SK-N-SH treated with all-trans-retinoic acid at 6 μM for 48 hours (cell line): ENCODE results near the gene ENPP7.

Experiments used
- ATAC-seq: fragments of 200-7000 bp; cut with Tn5 transposase; 3 replicates; pipeline ENCODE4 v1.9.1; 2020; ENCODE audit warnings: mild to moderate bottlenecking, moderate library complexity
- ARNTL ChIP-seq: fragments of 450-650 bp; formaldehyde crosslinking; IDR thresholded peaks from 2 replicates; pipeline ENCODE4 v1.5.0; 2020; ENCODE audit warnings: low read depth, mild to moderate bottlenecking, moderate library complexity, borderline replicate concordance
- BACH2 ChIP-seq: fragments of 250-450 bp; sonication (Bioruptor Pico); IDR thresholded peaks from 2 replicates; pipeline ENCODE4 v1.9.0; 2021; ENCODE audit warnings: mild to moderate bottlenecking, borderline replicate concordance
- CREB5 ChIP-seq: fragments of 250-450 bp; sonication (Bioruptor Pico); IDR thresholded peaks from 2 replicates; pipeline ENCODE4 v1.5.1; 2020; ENCODE audit warnings: low read depth, mild to moderate bottlenecking, moderate library complexity
- GLIS3 ChIP-seq: fragments of 250-450 bp; sonication (Bioruptor Pico); IDR thresholded peaks from 2 replicates; pipeline ENCODE4 v1.5.0; 2020; ENCODE audit warnings: mild to moderate bottlenecking, moderate library complexity
- ISL1 ChIP-seq: fragments of 250-450 bp; sonication (Bioruptor Pico); IDR thresholded peaks from 2 replicates; pipeline ENCODE4 v2.1.2; 2022; ENCODE audit warnings: mild to moderate bottlenecking, moderate library complexity
- OSR1 ChIP-seq: fragments of 250-450 bp; sonication (Bioruptor Pico); IDR thresholded peaks from 2 replicates; pipeline ENCODE4 v1.8.0; 2022; ENCODE audit warnings: moderate library complexity, mild to moderate bottlenecking, inconsistent platforms
- PPARA ChIP-seq: fragments of 250-450 bp; sonication (Bioruptor Pico); IDR thresholded peaks from 2 replicates; pipeline ENCODE4 v1.5.0; 2020; ENCODE audit warnings: mild to moderate bottlenecking, borderline replicate concordance
- RARB ChIP-seq: fragments of 250-450 bp; sonication (Bioruptor Pico); IDR thresholded peaks from 2 replicates; pipeline ENCODE4 v1.8.0; 2021; ENCODE audit warnings: mild to moderate bottlenecking, moderate library complexity
- SNAI2 ChIP-seq: fragments of 250-450 bp; sonication (Bioruptor Pico); IDR thresholded peaks from 2 replicates; pipeline ENCODE4 v1.5.0; 2020; ENCODE audit warnings: mild to moderate bottlenecking, moderate library complexity
- TCF4 ChIP-seq: fragments of 250-450 bp; sonication (Bioruptor Pico); IDR thresholded peaks from 2 replicates; pipeline ENCODE4 v1.8.0; 2021; ENCODE audit warnings: mild to moderate bottlenecking, moderate library complexity, borderline replicate concordance
- TOX ChIP-seq: fragments of 250-450 bp; sonication (Bioruptor Pico); IDR thresholded peaks from 2 replicates; pipeline ENCODE4 v1.8.0; 2021; ENCODE audit warnings: mild to moderate bottlenecking, moderate library complexity, borderline replicate concordance
- ZC3H10 ChIP-seq: fragments of 250-450 bp; sonication (Bioruptor Pico); IDR thresholded peaks from 2 replicates; pipeline ENCODE4 v1.5.1; 2021; ENCODE audit warnings: mild to moderate bottlenecking, moderate library complexity
- ZFP30 ChIP-seq: fragments of 450-650 bp; formaldehyde crosslinking; IDR thresholded peaks from 2 replicates; pipeline ENCODE4 v1.5.0; 2022; ENCODE audit warnings: mild to moderate bottlenecking, moderate library complexity
- ZNF565 ChIP-seq: fragments of 450-650 bp; formaldehyde crosslinking; conservative IDR thresholded peaks from 2 replicates; pipeline ENCODE4 v1.5.0; 2020; ENCODE audit warnings: low read depth, mild to moderate bottlenecking, moderate library complexity
- ZNF70 ChIP-seq: fragments of 450-650 bp; formaldehyde crosslinking; IDR thresholded peaks from 2 replicates; pipeline ENCODE4 v1.5.0; 2020; ENCODE audit warnings: mild to moderate bottlenecking, moderate library complexity
- ZNF8 ChIP-seq: fragments of 450-650 bp; formaldehyde crosslinking; IDR thresholded peaks from 2 replicates; pipeline ENCODE4 v1.5.0; 2020; ENCODE audit warnings: mild to moderate bottlenecking, moderate library complexity
- TF ChIP-seq, protein P1 (sequence below): fragments of 250-450 bp; sonication (Bioruptor Pico); IDR thresholded peaks from 2 replicates; pipeline ENCODE4 v1.5.0; 2020; ENCODE audit warnings: mild to moderate bottlenecking, moderate library complexity
- TF ChIP-seq, protein P2 (sequence below): fragments of 250-450 bp; sonication (Bioruptor Pico); IDR thresholded peaks from 2 replicates; pipeline ENCODE4 v1.5.1; 2021; ENCODE audit warnings: mild to moderate bottlenecking, moderate library complexity
- TF ChIP-seq, protein P3 (sequence below): fragments of 250-450 bp; sonication (Bioruptor Pico); IDR thresholded peaks from 2 replicates; pipeline ENCODE4 v1.8.0; 2021; ENCODE audit warnings: low read depth, mild to moderate bottlenecking, moderate library complexity, borderline replicate concordance
- TF ChIP-seq, protein P4 (sequence below): fragments of 250-450 bp; sonication (Bioruptor Pico); IDR thresholded peaks from 2 replicates; pipeline ENCODE4 v1.8.0; 2020; ENCODE audit warnings: mild to moderate bottlenecking, moderate library complexity, borderline replicate concordance

The ENPP7 gene

GRCh38 chr17:79711715-79712305 is 18.9 kb upstream of the ENPP7 start:
- TF ChIP-seq TCF4 (CRISPR knock-in tag) (no peak), ZNF70 (CRISPR knock-in tag) (no peak), ISL1 (no peak), ZC3H10 (no peak), SNAI2 (CRISPR knock-in tag) (no peak), ARNTL (no peak), ZFP30 (CRISPR knock-in tag) (no peak), ZNF565 (CRISPR knock-in tag) (no peak), ZNF8 (CRISPR knock-in tag) (no peak)
- TF ChIP-seq, protein P1, sequence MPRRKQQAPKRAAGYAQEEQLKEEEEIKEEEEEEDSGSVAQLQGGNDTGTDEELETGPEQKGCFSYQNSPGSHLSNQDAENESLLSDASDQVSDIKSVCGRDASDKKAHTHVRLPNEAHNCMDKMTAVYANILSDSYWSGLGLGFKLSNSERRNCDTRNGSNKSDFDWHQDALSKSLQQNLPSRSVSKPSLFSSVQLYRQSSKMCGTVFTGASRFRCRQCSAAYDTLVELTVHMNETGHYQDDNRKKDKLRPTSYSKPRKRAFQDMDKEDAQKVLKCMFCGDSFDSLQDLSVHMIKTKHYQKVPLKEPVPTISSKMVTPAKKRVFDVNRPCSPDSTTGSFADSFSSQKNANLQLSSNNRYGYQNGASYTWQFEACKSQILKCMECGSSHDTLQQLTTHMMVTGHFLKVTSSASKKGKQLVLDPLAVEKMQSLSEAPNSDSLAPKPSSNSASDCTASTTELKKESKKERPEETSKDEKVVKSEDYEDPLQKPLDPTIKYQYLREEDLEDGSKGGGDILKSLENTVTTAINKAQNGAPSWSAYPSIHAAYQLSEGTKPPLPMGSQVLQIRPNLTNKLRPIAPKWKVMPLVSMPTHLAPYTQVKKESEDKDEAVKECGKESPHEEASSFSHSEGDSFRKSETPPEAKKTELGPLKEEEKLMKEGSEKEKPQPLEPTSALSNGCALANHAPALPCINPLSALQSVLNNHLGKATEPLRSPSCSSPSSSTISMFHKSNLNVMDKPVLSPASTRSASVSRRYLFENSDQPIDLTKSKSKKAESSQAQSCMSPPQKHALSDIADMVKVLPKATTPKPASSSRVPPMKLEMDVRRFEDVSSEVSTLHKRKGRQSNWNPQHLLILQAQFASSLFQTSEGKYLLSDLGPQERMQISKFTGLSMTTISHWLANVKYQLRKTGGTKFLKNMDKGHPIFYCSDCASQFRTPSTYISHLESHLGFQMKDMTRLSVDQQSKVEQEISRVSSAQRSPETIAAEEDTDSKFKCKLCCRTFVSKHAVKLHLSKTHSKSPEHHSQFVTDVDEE (CRISPR knock-in tag) = no peak
- TF ChIP-seq, all 23 proteins: peak for 0
- no peak for ATAC-seq

GRCh38 chr17:79713391-79713790 is 17.4 kb upstream of the ENPP7 start:
- TF ChIP-seq ZNF70 (CRISPR knock-in tag) (no peak), ZC3H10 (no peak), ARNTL (no peak), PPARA (CRISPR knock-in tag) (no peak), CREB5 (CRISPR knock-in tag) (no peak), BACH2 (CRISPR knock-in tag) (no peak), TOX (CRISPR knock-in tag) (no peak), ZFP30 (CRISPR knock-in tag) (no peak), ZNF565 (CRISPR knock-in tag) (no peak), OSR1 (no peak), GLIS3 (CRISPR knock-in tag) (no peak)
- TF ChIP-seq, protein P2, sequence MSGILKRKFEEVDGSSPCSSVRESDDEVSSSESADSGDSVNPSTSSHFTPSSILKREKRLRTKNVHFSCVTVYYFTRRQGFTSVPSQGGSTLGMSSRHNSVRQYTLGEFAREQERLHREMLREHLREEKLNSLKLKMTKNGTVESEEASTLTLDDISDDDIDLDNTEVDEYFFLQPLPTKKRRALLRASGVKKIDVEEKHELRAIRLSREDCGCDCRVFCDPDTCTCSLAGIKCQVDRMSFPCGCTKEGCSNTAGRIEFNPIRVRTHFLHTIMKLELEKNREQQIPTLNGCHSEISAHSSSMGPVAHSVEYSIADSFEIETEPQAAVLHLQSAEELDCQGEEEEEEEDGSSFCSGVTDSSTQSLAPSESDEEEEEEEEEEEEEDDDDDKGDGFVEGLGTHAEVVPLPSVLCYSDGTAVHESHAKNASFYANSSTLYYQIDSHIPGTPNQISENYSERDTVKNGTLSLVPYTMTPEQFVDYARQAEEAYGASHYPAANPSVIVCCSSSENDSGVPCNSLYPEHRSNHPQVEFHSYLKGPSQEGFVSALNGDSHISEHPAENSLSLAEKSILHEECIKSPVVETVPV (CRISPR knock-in tag) = no peak
- TF ChIP-seq, protein P3, sequence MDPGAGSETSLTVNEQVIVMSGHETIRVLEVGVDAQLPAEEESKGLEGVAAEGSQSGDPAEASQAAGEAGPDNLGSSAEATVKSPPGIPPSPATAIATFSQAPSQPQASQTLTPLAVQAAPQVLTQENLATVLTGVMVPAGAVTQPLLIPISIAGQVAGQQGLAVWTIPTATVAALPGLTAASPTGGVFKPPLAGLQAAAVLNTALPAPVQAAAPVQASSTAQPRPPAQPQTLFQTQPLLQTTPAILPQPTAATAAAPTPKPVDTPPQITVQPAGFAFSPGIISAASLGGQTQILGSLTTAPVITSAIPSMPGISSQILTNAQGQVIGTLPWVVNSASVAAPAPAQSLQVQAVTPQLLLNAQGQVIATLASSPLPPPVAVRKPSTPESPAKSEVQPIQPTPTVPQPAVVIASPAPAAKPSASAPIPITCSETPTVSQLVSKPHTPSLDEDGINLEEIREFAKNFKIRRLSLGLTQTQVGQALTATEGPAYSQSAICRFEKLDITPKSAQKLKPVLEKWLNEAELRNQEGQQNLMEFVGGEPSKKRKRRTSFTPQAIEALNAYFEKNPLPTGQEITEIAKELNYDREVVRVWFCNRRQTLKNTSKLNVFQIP (CRISPR knock-in tag) = no peak
- no peak for ATAC-seq

- TF ChIP-seq BACH2 (CRISPR knock-in tag) (no peak), RARB (CRISPR knock-in tag) (no peak), ARNTL (no peak), ZNF8 (CRISPR knock-in tag) (no peak), OSR1 (no peak), ZNF565 (CRISPR knock-in tag) (no peak), ISL1 (no peak)
- TF ChIP-seq, protein P2 (CRISPR knock-in tag) = no peak
- TF ChIP-seq, protein P4, sequence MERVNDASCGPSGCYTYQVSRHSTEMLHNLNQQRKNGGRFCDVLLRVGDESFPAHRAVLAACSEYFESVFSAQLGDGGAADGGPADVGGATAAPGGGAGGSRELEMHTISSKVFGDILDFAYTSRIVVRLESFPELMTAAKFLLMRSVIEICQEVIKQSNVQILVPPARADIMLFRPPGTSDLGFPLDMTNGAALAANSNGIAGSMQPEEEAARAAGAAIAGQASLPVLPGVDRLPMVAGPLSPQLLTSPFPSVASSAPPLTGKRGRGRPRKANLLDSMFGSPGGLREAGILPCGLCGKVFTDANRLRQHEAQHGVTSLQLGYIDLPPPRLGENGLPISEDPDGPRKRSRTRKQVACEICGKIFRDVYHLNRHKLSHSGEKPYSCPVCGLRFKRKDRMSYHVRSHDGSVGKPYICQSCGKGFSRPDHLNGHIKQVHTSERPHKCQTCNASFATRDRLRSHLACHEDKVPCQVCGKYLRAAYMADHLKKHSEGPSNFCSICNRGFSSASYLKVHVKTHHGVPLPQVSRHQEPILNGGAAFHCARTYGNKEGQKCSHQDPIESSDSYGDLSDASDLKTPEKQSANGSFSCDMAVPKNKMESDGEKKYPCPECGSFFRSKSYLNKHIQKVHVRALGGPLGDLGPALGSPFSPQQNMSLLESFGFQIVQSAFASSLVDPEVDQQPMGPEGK (CRISPR knock-in tag) = no peak
- ATAC-seq = no peak
Observed at GRCh38 chr17:79714176-79715097, 16.3 kb upstream of the ENPP7 start.
